ENCODE results near the gene IGFL2.

The IGFL2 gene

GRCh38 chr19:46202426-46202825 lies 54.4 kb downstream of the IGFL2 start:
- Histone ChIP-seq H3K4me1 (ENCODE audit: control insufficient read depth in 1 of 2, insufficient read depth in 2 of 2, low read length in 2 of 2) (peaks cover 3 to 19% of the 10 kb centered on the region in 2 experiments), H2AK5ac (ENCODE audit: low read length) (no peak overlapping the region), H3K23ac (ENCODE audit: low read length) (no peak overlapping the region), H3K4ac (ENCODE audit: low read depth, low read length) (no peak overlapping the region), H3K79me2 (ENCODE audit: control insufficient read depth, insufficient read depth, low read length, poor library complexity) (no peaks in the 10 kb centered on the region), H4K91ac (ENCODE audit: low read depth, low read length) (peak overlapping the region; percentile 87), H2AFZ (ENCODE audit: insufficient read depth, low read length, poor library complexity) (no peak overlapping the region), H4K8ac (ENCODE audit: low read depth, low read length) (peak overlapping the region; percentile 43), H3K4me3 (ENCODE audit: low read depth, low read length) (no peak overlapping the region), H3K36me3 (ENCODE audit: control insufficient read depth in 1 of 2, insufficient read depth in 2 of 2, low read length in 2 of 2) (no peaks in the 10 kb centered on the region), H3K9me3 (ENCODE audit: insufficient read depth, low read depth, low read length) (peaks cover 10% of the 10 kb centered on the region), H3K27me3 (ENCODE audit: insufficient read depth, low read length) (no peaks in the 10 kb centered on the region), H3K14ac (ENCODE audit: low read length) (no peak overlapping the region), H4K12ac (ENCODE audit: low read depth, low read length) (no peak overlapping the region), H2BK120ac (ENCODE audit: insufficient read depth, low read length, poor library complexity) (peak overlapping the region; percentile 84), H3K79me1 (ENCODE audit: low read length) (peaks cover 24% of the 10 kb centered on the region), H3K9ac (ENCODE audit: low read length) (no peak overlapping the region), H3K4me2 (ENCODE audit: low read length) (no peak overlapping the region), H3K18ac (ENCODE audit: low read length) (no peak overlapping the region), H3K27ac (ENCODE audit: low read depth, low read length) (peak overlapping the region; percentile 36), H2BK5ac (ENCODE audit: low read depth, low read length, poor library complexity) (peak overlapping the region; percentile 37), H2BK12ac (ENCODE audit: low read length) (no peak overlapping the region)
- peak in 1 of 2 donors; percentile 42 for DNase-seq
- no CpG with 5 or more reads among the region's 4 CpGs for WGBS (ENCODE audit: extremely low coverage, insufficient coverage, insufficient read length)

GRCh38 chr19:46202872-46203860 lies 55.1 kb downstream of the IGFL2 start:
- Histone ChIP-seq H3K4me2 (ENCODE audit: low read length) (no peak overlapping the region), H2AFZ (ENCODE audit: insufficient read depth, low read length, poor library complexity) (no peak overlapping the region), H3K14ac (ENCODE audit: low read length) (no peak overlapping the region), H3K9ac (ENCODE audit: low read length) (no peak overlapping the region), H2BK5ac (ENCODE audit: low read depth, low read length, poor library complexity) (peak overlapping the region; percentile 37), H3K4me1 (ENCODE audit: control insufficient read depth in 1 of 2, insufficient read depth in 2 of 2, low read length in 2 of 2) (peaks cover 5 to 20% of the 10 kb centered on the region in 2 experiments), H3K4ac (ENCODE audit: low read depth, low read length) (no peak overlapping the region), H2BK12ac (ENCODE audit: low read length) (peak overlapping the region; percentile 33), H3K18ac (ENCODE audit: low read length) (no peak overlapping the region), H3K23ac (ENCODE audit: low read length) (no peak overlapping the region), H3K27me3 (ENCODE audit: insufficient read depth, low read length) (no peaks in the 10 kb centered on the region), H2BK120ac (ENCODE audit: insufficient read depth, low read length, poor library complexity) (peak overlapping the region; percentile 84), H4K91ac (ENCODE audit: low read depth, low read length) (peak overlapping the region; percentile 87), H4K8ac (ENCODE audit: low read depth, low read length) (peak overlapping the region; percentile 43), H4K12ac (ENCODE audit: low read depth, low read length) (no peak overlapping the region), H3K36me3 (ENCODE audit: control insufficient read depth in 1 of 2, insufficient read depth in 2 of 2, low read length in 2 of 2) (no peaks in the 10 kb centered on the region), H3K9me3 (ENCODE audit: insufficient read depth, low read depth, low read length) (peaks cover 10% of the 10 kb centered on the region), H3K4me3 (ENCODE audit: low read depth, low read length) (no peak overlapping the region), H3K79me1 (ENCODE audit: low read length) (peaks cover 26% of the 10 kb centered on the region), H3K27ac (ENCODE audit: low read depth, low read length) (peak overlapping the region; percentile 58), H3K79me2 (ENCODE audit: control insufficient read depth, insufficient read depth, low read length, poor library complexity) (no peaks in the 10 kb centered on the region), H2AK5ac (ENCODE audit: low read length) (peak overlapping the region; percentile 40)
- DNase-seq = peak; percentile 94 to 99
- WGBS (ENCODE audit: extremely low coverage, insufficient coverage, insufficient read length) = no CpG with 5 or more reads among the region's 8 CpGs

GRCh38 chr19:46204008-46204407 lies 56.0 kb downstream of the IGFL2 start:
- Histone ChIP-seq H3K9ac (ENCODE audit: low read length) (no peak overlapping the region), H4K8ac (ENCODE audit: low read depth, low read length) (peak overlapping the region; percentile 68), H3K18ac (ENCODE audit: low read length) (peak overlapping the region; percentile 80), H4K91ac (ENCODE audit: low read depth, low read length) (peak overlapping the region; percentile 82), H3K27ac (ENCODE audit: low read depth, low read length) (peak overlapping the region; percentile 2), H3K4me3 (ENCODE audit: low read depth, low read length) (no peak overlapping the region), H2BK5ac (ENCODE audit: low read depth, low read length, poor library complexity) (peak overlapping the region; percentile 80), H3K36me3 (ENCODE audit: control insufficient read depth in 1 of 2, insufficient read depth in 2 of 2, low read length in 2 of 2) (no peaks in the 10 kb centered on the region), H3K4me2 (ENCODE audit: low read length) (no peak overlapping the region), H3K14ac (ENCODE audit: low read length) (peak overlapping the region; percentile 71), H2AK5ac (ENCODE audit: low read length) (peak overlapping the region; percentile 95), H3K4me1 (ENCODE audit: control insufficient read depth in 1 of 2, insufficient read depth in 2 of 2, low read length in 2 of 2) (peaks cover 8 to 26% of the 10 kb centered on the region in 2 experiments), H4K12ac (ENCODE audit: low read depth, low read length) (no peak overlapping the region), H3K4ac (ENCODE audit: low read depth, low read length) (no peak overlapping the region), H3K23ac (ENCODE audit: low read length) (no peak overlapping the region), H3K9me3 (ENCODE audit: insufficient read depth, low read depth, low read length) (peaks cover 10% of the 10 kb centered on the region), H3K79me2 (ENCODE audit: control insufficient read depth, insufficient read depth, low read length, poor library complexity) (peaks cover 2% of the 10 kb centered on the region), H3K27me3 (ENCODE audit: insufficient read depth, low read length) (no peaks in the 10 kb centered on the region), H2BK12ac (ENCODE audit: low read length) (peak overlapping the region; percentile 87), H2BK120ac (ENCODE audit: insufficient read depth, low read length, poor library complexity) (peak overlapping the region; percentile 94), H3K79me1 (ENCODE audit: low read length) (peaks cover 30% of the 10 kb centered on the region), H2AFZ (ENCODE audit: insufficient read depth, low read length, poor library complexity) (peak overlapping the region; percentile 35)
- no CpG with 5 or more reads among the region's 5 CpGs for WGBS (ENCODE audit: extremely low coverage, insufficient coverage, insufficient read length)
- DNase-seq = peak; percentile 98 to 99

GRCh38 chr19:46205183-46205984 lies 57.3 kb downstream of the IGFL2 start:
- Histone ChIP-seq H3K27me3 (ENCODE audit: insufficient read depth, low read length) (no peaks in the 10 kb centered on the region), H3K4me3 (ENCODE audit: low read depth, low read length) (no peak overlapping the region), H3K79me1 (ENCODE audit: low read length) (peaks cover 31% of the 10 kb centered on the region), H3K9me3 (ENCODE audit: insufficient read depth, low read depth, low read length) (peaks cover 12% of the 10 kb centered on the region), H3K18ac (ENCODE audit: low read length) (no peak overlapping the region), H4K8ac (ENCODE audit: low read depth, low read length) (no peak overlapping the region), H2BK12ac (ENCODE audit: low read length) (no peak overlapping the region), H3K14ac (ENCODE audit: low read length) (no peak overlapping the region), H3K79me2 (ENCODE audit: control insufficient read depth, insufficient read depth, low read length, poor library complexity) (peaks cover 2% of the 10 kb centered on the region), H4K12ac (ENCODE audit: low read depth, low read length) (no peak overlapping the region), H2AFZ (ENCODE audit: insufficient read depth, low read length, poor library complexity) (no peak overlapping the region), H3K4me2 (ENCODE audit: low read length) (no peak overlapping the region), H3K9ac (ENCODE audit: low read length) (no peak overlapping the region), H3K27ac (ENCODE audit: low read depth, low read length) (no peak overlapping the region), H4K91ac (ENCODE audit: low read depth, low read length) (peak overlapping the region; percentile 25), H2BK5ac (ENCODE audit: low read depth, low read length, poor library complexity) (no peak overlapping the region), H3K36me3 (ENCODE audit: control insufficient read depth in 1 of 2, insufficient read depth in 2 of 2, low read length in 2 of 2) (no peaks in the 10 kb centered on the region), H2BK120ac (ENCODE audit: insufficient read depth, low read length, poor library complexity) (no peak overlapping the region), H3K4me1 (ENCODE audit: control insufficient read depth in 1 of 2, insufficient read depth in 2 of 2, low read length in 2 of 2) (peaks cover 15 to 35% of the 10 kb centered on the region in 2 experiments), H3K23ac (ENCODE audit: low read length) (no peak overlapping the region), H2AK5ac (ENCODE audit: low read length) (no peak overlapping the region), H3K4ac (ENCODE audit: low read depth, low read length) (no peak overlapping the region)
- WGBS (ENCODE audit: extremely low coverage, insufficient coverage, insufficient read length) = no CpG with 5 or more reads among the region's 6 CpGs
- no peak for DNase-seq
